HG03439 (cell line): ENCODE measurements around the gene LRRC40.

Experiments used
- ATAC-seq: cut with Tn5 transposase; IDR thresholded peaks from one replicate; pipeline ENCODE4 v1.9.1; 2021; ENCODE audit warnings: mild to moderate bottlenecking, moderate library complexity; ENCODE audit not compliant: unreplicated experiment

The LRRC40 gene

GRCh38 chr1:70134148-70134547 is 71.2 kb downstream of the LRRC40 start:
- no peak for ATAC-seq

- ATAC-seq: no peak
These were observed 88.3 kb downstream of the LRRC40 start for GRCh38 chr1:70117046-70117445.

GRCh38 chr1:70115315-70115714 is 90.1 kb downstream of the LRRC40 start:
- ATAC-seq: no peak

GRCh38 chr1:70112838-70113237 is 92.5 kb downstream of the LRRC40 start:
- ATAC-seq: no peak

GRCh38 chr1:70109241-70109640 is 96.1 kb downstream of the LRRC40 start:
- no peak for ATAC-seq

- ATAC-seq: no peak
These were observed 101.6 kb downstream of the LRRC40 start for GRCh38 chr1:70103770-70104169.

- ATAC-seq: no peak
These were observed 103.6 kb downstream of the LRRC40 start for GRCh38 chr1:70101774-70102173.

DNA sequence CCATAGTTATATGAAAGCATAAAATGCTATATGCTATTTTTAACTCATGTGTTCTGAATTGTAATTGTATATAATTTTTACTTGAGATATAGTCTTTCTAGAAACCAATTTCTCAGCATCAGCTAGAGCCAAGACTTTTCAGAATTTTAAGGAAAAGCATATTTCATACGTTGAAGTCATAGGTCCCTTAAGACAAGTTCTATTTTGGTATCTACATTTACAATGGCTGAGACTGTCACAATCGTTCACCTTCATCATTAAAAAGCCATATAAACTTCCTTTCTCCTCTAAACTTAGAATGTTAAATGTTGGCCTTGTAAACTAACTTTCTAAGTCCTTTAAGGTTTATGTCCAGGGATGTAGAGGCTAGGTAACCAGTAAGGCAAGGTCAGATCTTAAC is 104.1 kb downstream of the LRRC40 start:
- ATAC-seq: no peak
